Progenitor cell of endocrine pancreas (in vitro differentiated cells): ENCODE results near the gene ECSIT. TPM values are rescaled to one million over a fixed set of nuclear protein-coding genes. Genes with fewer than 3 reads are reported as not detected.

ENCODE experiments used
- DNase-seq: peaks from one replicate; pipeline ENCODE4 v3.0.0; 2021; ENCODE audit warnings: low spot score; ENCODE audit not compliant: unreplicated experiment
- H3K27ac Mint-ChIP-seq: 2 replicates; pipeline ENCODE4 v1.8.0; 2021; ENCODE audit warnings: mild to moderate bottlenecking, moderate library complexity, mixed read lengths
- H3K27me3 Mint-ChIP-seq: 2 replicates; pipeline ENCODE4 v1.8.0; 2021; ENCODE audit warnings: mixed read lengths
- H3K36me3 Mint-ChIP-seq: 2 replicates; pipeline ENCODE4 v1.8.0; 2022; ENCODE audit warnings: mixed read lengths; ENCODE audit not compliant: insufficient read depth
- H3K4me1 Mint-ChIP-seq: 2 replicates; pipeline ENCODE4 v1.8.0; 2021; ENCODE audit warnings: low read depth, mixed read lengths
- H3K4me3 Mint-ChIP-seq: 2 replicates; pipeline ENCODE4 v1.8.0; 2021; ENCODE audit warnings: low read depth, mild to moderate bottlenecking, moderate library complexity, mixed read lengths
- H3K9me3 Mint-ChIP-seq: 2 replicates; pipeline ENCODE4 v1.8.0; 2021; ENCODE audit warnings: low read depth, mixed read lengths
- CTCF ChIP-seq: fragments of 200-600 bp; sonication (generic); IDR thresholded peaks from one replicate; pipeline ENCODE4 v1.5.0; 2021; ENCODE audit warnings: antibody characterized with exemption, mild to moderate bottlenecking; ENCODE audit not compliant: unreplicated experiment
- total RNA-seq: library from RNA; stranded (reverse); gene quantifications from 2 replicates; pipeline ENCODE4 v1.2.1, GENCODE V29; 2021

The ECSIT gene
- total RNA-seq, 1 donor from 2014 or later, result 38.5 TPM

- no peak for TF ChIP-seq CTCF
- peak within 1 kb of the TSS; percentile 80 for H3K4me3 Mint-ChIP-seq
- DNase-seq, result peak; percentile 93
- H3K9me3 Mint-ChIP-seq, result no peaks in the 10 kb centered on the region
- H3K4me1 Mint-ChIP-seq, result peaks cover 12% of the 10 kb centered on the region
- no peaks in the 10 kb centered on the region for H3K36me3 Mint-ChIP-seq
- peak within 1 kb of the TSS; percentile 95 for H3K27ac Mint-ChIP-seq
- H3K27me3 Mint-ChIP-seq, result no peaks in the 10 kb centered on the region
These were observed 23.3 kb downstream of the ECSIT start, which contains the start of gene ZNF653 for GRCh38 chr19:11505504-11506100. Gene ZNF653 (minus strand): TSS chr19:11505839. CDS start chr19:11505786, 53 bp downstream.

- no peaks in the 10 kb centered on the region for H3K27me3 Mint-ChIP-seq
- peaks cover 12% of the 10 kb centered on the region for H3K4me1 Mint-ChIP-seq
- TF ChIP-seq CTCF, result no peak
- no peaks in the 10 kb centered on the region for H3K36me3 Mint-ChIP-seq
- DNase-seq, result peak; percentile 96
- H3K9me3 Mint-ChIP-seq, result no peaks in the 10 kb centered on the region
- peak overlapping the region; percentile 95 for H3K27ac Mint-ChIP-seq
- H3K4me3 Mint-ChIP-seq, result peak overlapping the region; percentile 80
These were observed 23.9 kb downstream of the ECSIT start for GRCh38 chr19:11505032-11505503.

GRCh38 chr19:11504502-11505031 is 24.4 kb downstream of the ECSIT start:
- peaks cover 1% of the 10 kb centered on the region for H3K36me3 Mint-ChIP-seq
- no peak for TF ChIP-seq CTCF
- no peaks in the 10 kb centered on the region for H3K27me3 Mint-ChIP-seq
- peaks cover 12% of the 10 kb centered on the region for H3K4me1 Mint-ChIP-seq
- H3K9me3 Mint-ChIP-seq, result no peaks in the 10 kb centered on the region
- DNase-seq, result no peak
- peak overlapping the region; percentile 95 for H3K27ac Mint-ChIP-seq
- H3K4me3 Mint-ChIP-seq, result peak overlapping the region; percentile 80

GRCh38 chr19:11499890-11500420 is 29.0 kb downstream of the ECSIT start:
- Mint-ChIP-seq H3K4me3 (no peak overlapping the region), H3K36me3 (peaks cover 1% of the 10 kb centered on the region), H3K9me3 (no peaks in the 10 kb centered on the region), H3K27me3 (no peaks in the 10 kb centered on the region), H3K27ac (peak overlapping the region; percentile 49), H3K4me1 (peaks cover 7% of the 10 kb centered on the region)
- no peak for TF ChIP-seq CTCF
- DNase-seq, result no peak

GRCh38 chr19:11499220-11499726 is 29.7 kb downstream of the ECSIT start:
- Mint-ChIP-seq H3K27me3 (no peaks in the 10 kb centered on the region), H3K4me3 (no peak overlapping the region), H3K9me3 (no peaks in the 10 kb centered on the region), H3K27ac (no peak overlapping the region), H3K36me3 (peaks cover 1% of the 10 kb centered on the region), H3K4me1 (peaks cover under 1% of the 10 kb centered on the region)
- DNase-seq, result no peak
- TF ChIP-seq CTCF, result no peak
